ENCODE data around the gene ERBB4. TPM values are rescaled to one million over a fixed set of nuclear protein-coding genes. Genes with fewer than 3 reads are reported as not detected.

Gene ERBB4
- total RNA-seq, 2 experiments from 2014 or later: not detected

- Histone ChIP-seq H3K9me2 (ENCODE audit: insufficient read depth, low read length) (no peaks in the 10 kb centered on the region), H3K4me1 (ENCODE audit: insufficient read depth, low read length, poor library complexity, severe bottlenecking) (no peaks in the 10 kb centered on the region), H3K4me2 (ENCODE audit: low read length) (no peak overlapping the region), H3K27ac (ENCODE audit: low read depth, low read length, poor library complexity, severe bottlenecking) (no peak overlapping the region), H3K9me3 (ENCODE audit: low read length) (no peaks in the 10 kb centered on the region), H4K20me1 (ENCODE audit: insufficient read depth, low read length) (no peaks in the 10 kb centered on the region), H3K4me3 (ENCODE audit: low read depth, low read length, poor library complexity, severe bottlenecking) (no peak overlapping the region), H3K79me2 (ENCODE audit: insufficient read depth, low read depth, low read length) (no peaks in the 10 kb centered on the region), H2AFZ (ENCODE audit: low read length) (no peak overlapping the region), H3K36me3 (ENCODE audit: insufficient read depth, low read length) (no peaks in the 10 kb centered on the region)
- no peak for TF ChIP-seq EZH2phosphoT487 (IDR thresholded peaks at IDR 0.05; ENCODE audit: borderline replicate concordance, low read depth, low read length)
- TF ChIP-seq, protein P1, sequence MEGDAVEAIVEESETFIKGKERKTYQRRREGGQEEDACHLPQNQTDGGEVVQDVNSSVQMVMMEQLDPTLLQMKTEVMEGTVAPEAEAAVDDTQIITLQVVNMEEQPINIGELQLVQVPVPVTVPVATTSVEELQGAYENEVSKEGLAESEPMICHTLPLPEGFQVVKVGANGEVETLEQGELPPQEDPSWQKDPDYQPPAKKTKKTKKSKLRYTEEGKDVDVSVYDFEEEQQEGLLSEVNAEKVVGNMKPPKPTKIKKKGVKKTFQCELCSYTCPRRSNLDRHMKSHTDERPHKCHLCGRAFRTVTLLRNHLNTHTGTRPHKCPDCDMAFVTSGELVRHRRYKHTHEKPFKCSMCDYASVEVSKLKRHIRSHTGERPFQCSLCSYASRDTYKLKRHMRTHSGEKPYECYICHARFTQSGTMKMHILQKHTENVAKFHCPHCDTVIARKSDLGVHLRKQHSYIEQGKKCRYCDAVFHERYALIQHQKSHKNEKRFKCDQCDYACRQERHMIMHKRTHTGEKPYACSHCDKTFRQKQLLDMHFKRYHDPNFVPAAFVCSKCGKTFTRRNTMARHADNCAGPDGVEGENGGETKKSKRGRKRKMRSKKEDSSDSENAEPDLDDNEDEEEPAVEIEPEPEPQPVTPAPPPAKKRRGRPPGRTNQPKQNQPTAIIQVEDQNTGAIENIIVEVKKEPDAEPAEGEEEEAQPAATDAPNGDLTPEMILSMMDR (conservative IDR thresholded peaks at IDR 0.05; ENCODE audit: low read length): no peak
- intact Hi-C loops (cut with micrococcal nuclease; ENCODE audit: unreplicated experiment): no loop called here
- no TSS peak for BruUV-seq (replicated peaks)
- ChIA-PET POLR2A (interaction anchor here (0.6 kb wide), 1 partner anchor 154 kb away, joined by 5 read pairs; no protein-coding TSS in a partner anchor), CTCF (ENCODE audit: unreplicated experiment) (no interaction called here)
- no peak for DNase-seq (ENCODE audit: low spot score)
Observed at GRCh38 chr2:212421556-212422334, 116.9 kb downstream of the ERBB4 start.

GRCh38 chr2:212416086-212416485 lies 122.5 kb downstream of the ERBB4 start:
- ChIA-PET CTCF (ENCODE audit: unreplicated experiment) (no interaction called here), POLR2A (interaction anchor here (0.8 to 1.5 kb wide), 3 partner anchors 25 to 125 kb away, joined by 3 to 4 read pairs (median 3); no protein-coding TSS in a partner anchor)
- no TSS peak for BruUV-seq (replicated peaks)

More at GRCh38 chr2:212416086-212416485, 122.5 kb downstream of the ERBB4 start:
- Histone ChIP-seq H3K4me3 (ENCODE audit: low read depth, low read length, poor library complexity, severe bottlenecking) (no peak overlapping the region), H3K4me1 (ENCODE audit: insufficient read depth, low read length, poor library complexity, severe bottlenecking) (no peaks in the 10 kb centered on the region), H4K20me1 (ENCODE audit: insufficient read depth, low read length) (no peaks in the 10 kb centered on the region), H3K9me3 (ENCODE audit: low read length) (no peaks in the 10 kb centered on the region), H3K27ac (ENCODE audit: low read depth, low read length, poor library complexity, severe bottlenecking) (no peak overlapping the region), H3K79me2 (ENCODE audit: insufficient read depth, low read depth, low read length) (no peaks in the 10 kb centered on the region), H3K9me2 (ENCODE audit: insufficient read depth, low read length) (no peaks in the 10 kb centered on the region), H2AFZ (ENCODE audit: low read length) (no peak overlapping the region), H3K36me3 (ENCODE audit: insufficient read depth, low read length) (no peaks in the 10 kb centered on the region), H3K4me2 (ENCODE audit: low read length) (no peak overlapping the region)
- DNase-seq (ENCODE audit: low spot score): no peak
- TF ChIP-seq EZH2phosphoT487 (IDR thresholded peaks at IDR 0.05; ENCODE audit: borderline replicate concordance, low read depth, low read length): no peak
- TF ChIP-seq, protein P1 (conservative IDR thresholded peaks at IDR 0.05; ENCODE audit: low read length): no peak
- intact Hi-C loops (cut with micrococcal nuclease; ENCODE audit: unreplicated experiment): no loop called here
